Hematopoietic multipotent progenitor cell (in vitro differentiated cells): ENCODE results near the gene EFR3B. TPM values are rescaled to one million over a fixed set of nuclear protein-coding genes. Genes with fewer than 3 reads are reported as not detected.

ENCODE experiments used
- DNase-seq, 3 donors: peaks; one replicate each; pipeline ENCODE4 v3.0.0-alpha.2; 2011 to 2015; ENCODE audit warnings: low read depth in 2 of 3, low spot score in 2 of 3
- total RNA-seq: library from RNA; depleted of rRNA; stranded (reverse); fragments of >200 nt; gene quantifications from one replicate; pipeline ENCODE4 v1.2.3, GENCODE V29; 2012

The EFR3B gene
- total RNA-seq, 1 donor: 0.27 TPM

- no peak for DNase-seq
Observed at GRCh38 chr2:25174192-25174861, 132.5 kb downstream of the EFR3B start.

GRCh38 chr2:25176138-25176537, 134.3 kb downstream of the EFR3B start:
- no peak for DNase-seq

GRCh38 chr2:25176541-25177181, 134.8 kb downstream of the EFR3B start:
- DNase-seq: no peak

GRCh38 chr2:25177211-25177611, 135.3 kb downstream of the EFR3B start:
- DNase-seq: no peak

- no peak for DNase-seq
Observed at GRCh38 chr2:25178976-25179375, 137.1 kb downstream of the EFR3B start.

- no peak for DNase-seq
Observed at GRCh38 chr2:25184254-25184653, 142.4 kb downstream of the EFR3B start.

GRCh38 chr2:25187729-25188350, 146.0 kb downstream of the EFR3B start:
- DNase-seq: no peak

- no peak for DNase-seq
Observed at GRCh38 chr2:25188405-25188804, 146.5 kb downstream of the EFR3B start.

GRCh38 chr2:25190536-25190935, 148.7 kb downstream of the EFR3B start:
- no peak for DNase-seq

GRCh38 chr2:25194576-25195122, 152.8 kb downstream of the EFR3B start:
- no peak for DNase-seq

- DNase-seq: no peak
Observed at GRCh38 chr2:25197336-25198208, 155.7 kb downstream of the EFR3B start.

- DNase-seq: no peak
Observed at GRCh38 chr2:25198209-25198525, 156.3 kb downstream of the EFR3B start.

- DNase-seq: no peak
Observed at GRCh38 chr2:25198576-25198975, 156.7 kb downstream of the EFR3B start.

- DNase-seq: no peak
Observed at GRCh38 chr2:25201265-25201664, 159.4 kb downstream of the EFR3B start.

GRCh38 chr2:25201794-25202193, 159.9 kb downstream of the EFR3B start:
- no peak for DNase-seq

- DNase-seq: no peak
Observed at GRCh38 chr2:25202275-25202674, 160.4 kb downstream of the EFR3B start.

GRCh38 chr2:25204190-25204838, 162.4 kb downstream of the EFR3B start:
- DNase-seq: peak in 1 of 3 donors; percentile 34

- DNase-seq: peak in 2 of 3 donors; percentile 77 to 85
Observed at GRCh38 chr2:25207078-25207545, 165.2 kb downstream of the EFR3B start.
